ENCODE measurements around the gene ARHGEF4. TPM values are rescaled to one million over a fixed set of nuclear protein-coding genes. Genes with fewer than 3 reads are reported as not detected.

Gene ARHGEF4
- total RNA-seq, 1 donor from 2014 or later: 0.40 TPM

DNA sequence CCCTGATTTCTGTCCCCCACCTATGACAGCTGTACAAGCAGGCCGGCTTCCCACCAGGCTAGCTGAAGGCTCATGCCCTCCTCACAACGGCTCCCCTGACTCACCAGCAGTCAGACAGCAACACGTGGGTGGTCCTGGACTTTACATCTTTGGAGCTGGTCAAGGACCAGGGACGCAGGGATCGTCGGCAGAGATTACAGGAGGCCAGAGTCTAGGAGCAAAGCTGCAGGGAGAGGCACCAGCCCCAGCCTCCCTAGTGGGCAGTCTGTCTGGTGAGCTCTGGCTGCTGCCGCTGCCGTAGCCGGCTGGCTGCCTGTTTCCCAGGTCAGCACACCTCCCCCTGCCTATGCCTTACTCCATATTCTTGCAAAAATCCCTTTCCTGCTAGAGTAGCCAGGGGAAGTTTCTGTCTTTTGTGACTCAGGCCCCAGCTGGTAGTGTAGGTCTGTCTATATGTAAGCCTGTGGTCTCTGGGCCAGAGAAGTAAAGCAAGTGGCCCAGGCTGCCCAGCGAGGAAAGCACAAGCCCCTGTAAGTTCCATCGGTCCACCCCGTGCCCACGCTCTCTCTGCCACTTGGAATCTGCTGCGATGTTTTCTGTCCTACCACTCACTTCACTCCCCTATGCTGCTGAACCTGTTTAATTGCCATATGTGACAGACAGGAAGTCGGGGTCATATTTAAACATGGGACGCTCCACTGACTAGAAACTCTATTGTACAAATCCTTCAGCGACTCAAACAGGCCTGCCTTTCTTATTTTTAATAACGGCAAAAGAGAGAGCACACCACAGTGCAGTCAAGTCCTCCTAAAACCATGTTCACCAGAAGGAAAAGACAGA, 2.4 kb upstream of the ARHGEF4 start:
- no peak for DNase-seq (ENCODE audit: low read depth)

DNA sequence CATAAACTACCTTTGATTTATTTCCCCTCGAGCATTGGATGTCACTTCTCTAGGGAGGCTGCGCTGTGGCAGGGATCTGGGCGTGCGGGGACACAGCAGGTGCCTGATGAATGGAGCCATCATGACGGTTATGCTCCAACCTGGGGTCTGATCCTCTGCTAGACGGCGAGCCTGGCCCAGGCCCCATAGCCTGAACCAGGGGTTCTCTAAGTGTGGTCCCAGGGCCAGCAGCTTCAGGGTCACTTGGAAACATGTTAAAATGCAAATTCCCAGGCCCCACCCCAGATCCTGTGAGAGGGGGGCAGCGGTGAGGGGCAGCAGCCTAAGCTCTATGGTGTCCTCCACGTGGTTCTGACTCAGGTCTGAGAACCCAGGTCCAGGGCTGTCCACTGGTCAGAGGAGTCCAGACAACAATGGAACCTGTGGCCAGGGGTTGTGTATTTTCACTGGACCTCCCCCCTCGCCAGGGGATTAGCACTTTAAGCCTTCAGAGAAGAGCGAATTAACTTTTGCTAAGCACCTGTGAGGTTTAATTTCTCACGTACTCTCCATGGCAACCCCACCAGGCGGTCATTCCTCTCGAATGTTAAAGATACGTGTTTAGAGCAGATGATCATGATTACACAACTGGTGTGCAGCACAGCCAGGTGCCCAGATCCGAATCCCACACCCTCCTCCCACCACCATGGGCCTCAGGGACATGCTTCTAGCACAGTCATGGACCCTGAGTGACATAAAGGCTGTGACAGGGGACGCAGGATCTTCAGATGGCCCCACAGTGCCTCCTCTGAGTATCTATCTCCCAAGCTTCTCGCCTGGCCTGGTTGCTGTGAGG, 1.6 kb upstream of the ARHGEF4 start:
- no peak for DNase-seq (ENCODE audit: low read depth)

GRCh38 chr2:130835766-130836015, 1.0 kb upstream of the ARHGEF4 start:
- no peak for DNase-seq (ENCODE audit: low read depth)

GRCh38 chr2:130837175-130837810, 579 bp downstream of the ARHGEF4 start:
- DNase-seq (ENCODE audit: low read depth): no peak

DNA sequence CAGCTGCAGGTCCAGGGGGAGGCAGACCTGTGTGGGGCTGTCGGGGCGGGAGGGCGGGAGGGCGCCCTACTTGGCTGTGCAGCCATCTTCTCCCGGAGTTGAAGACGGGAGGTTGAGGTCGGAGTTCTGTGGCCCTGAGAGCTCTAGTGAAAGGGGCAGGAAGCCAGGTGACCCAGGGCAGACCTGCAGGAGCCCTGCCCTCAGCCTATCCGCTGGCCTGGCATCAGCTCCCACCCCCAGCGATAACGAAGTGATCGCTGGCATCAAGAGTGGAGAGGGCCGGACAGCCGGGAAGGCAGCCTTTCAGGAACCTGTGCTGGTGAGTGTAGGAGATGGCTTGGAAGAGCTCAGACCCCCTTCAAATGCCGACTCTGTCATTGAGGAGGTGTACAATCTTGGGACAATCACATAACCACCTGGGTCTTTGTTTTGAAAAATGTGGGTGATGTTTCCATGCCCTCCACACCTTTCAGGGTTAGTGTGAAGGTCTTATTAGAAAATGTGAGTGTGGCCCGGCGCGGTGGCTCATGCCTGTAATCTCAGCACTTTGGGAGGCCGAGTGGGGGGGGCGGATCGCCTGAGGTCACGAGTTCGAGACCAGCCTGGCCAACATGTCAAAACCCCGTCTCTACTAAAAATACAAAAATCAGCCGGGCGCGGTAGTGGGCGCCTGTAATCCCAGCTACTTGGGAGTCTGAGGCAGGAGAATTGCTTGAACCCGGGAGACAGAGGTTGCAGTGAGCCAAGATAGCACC, 1.3 kb downstream of the ARHGEF4 start:
- no peak for DNase-seq (ENCODE audit: low read depth)

DNA sequence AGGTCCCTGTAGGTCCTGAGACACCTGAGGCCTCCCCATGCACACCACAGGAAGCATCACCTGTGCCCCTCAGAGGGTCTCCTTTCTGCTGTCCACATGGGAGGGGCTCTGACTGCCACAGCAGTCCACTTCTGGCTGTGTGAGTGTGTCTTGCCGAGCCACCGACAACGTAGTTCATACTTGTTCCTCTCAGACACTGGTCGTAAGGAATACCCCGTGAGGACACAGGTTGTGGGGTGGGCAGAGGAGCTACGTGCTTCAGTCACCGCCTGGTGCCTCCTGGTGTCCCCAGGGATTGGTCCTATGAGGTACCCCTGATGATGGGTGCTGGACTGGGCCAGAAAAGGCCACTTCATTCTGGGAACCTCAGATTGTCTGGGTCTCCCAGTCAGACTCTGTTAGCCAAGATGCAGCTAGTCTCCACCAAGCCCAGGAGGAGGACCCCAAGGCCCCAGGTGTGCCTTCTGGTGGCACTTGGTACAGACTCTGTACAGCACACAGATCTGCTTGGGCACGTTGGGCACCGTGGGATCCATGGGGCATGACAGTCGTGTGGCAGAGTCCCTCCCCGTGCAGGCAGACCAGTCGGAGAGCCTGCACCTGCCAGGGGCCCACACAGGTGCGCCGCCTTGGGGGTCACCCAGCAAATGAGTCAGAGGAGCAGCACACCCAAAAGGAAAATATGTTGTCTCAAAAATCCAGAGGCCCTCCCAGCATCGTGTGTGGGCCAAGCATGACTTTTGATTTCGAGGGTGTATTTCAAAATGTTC, 2.5 kb downstream of the ARHGEF4 start:
- no peak for DNase-seq (ENCODE audit: low read depth)

GRCh38 chr2:130840506-130840905, 3.8 kb downstream of the ARHGEF4 start:
- no peak for DNase-seq (ENCODE audit: low read depth)

GRCh38 chr2:130841741-130842365, 5.1 kb downstream of the ARHGEF4 start:
- DNase-seq (ENCODE audit: low read depth): no peak

GRCh38 chr2:130842770-130843169, 6.1 kb downstream of the ARHGEF4 start:
- DNase-seq (ENCODE audit: low read depth): no peak

- no peak for DNase-seq (ENCODE audit: low read depth)
Observed at GRCh38 chr2:130843321-130843985, 6.7 kb downstream of the ARHGEF4 start.

- DNase-seq (ENCODE audit: low read depth): no peak
Observed at GRCh38 chr2:130844161-130844560, 7.4 kb downstream of the ARHGEF4 start.

DNA sequence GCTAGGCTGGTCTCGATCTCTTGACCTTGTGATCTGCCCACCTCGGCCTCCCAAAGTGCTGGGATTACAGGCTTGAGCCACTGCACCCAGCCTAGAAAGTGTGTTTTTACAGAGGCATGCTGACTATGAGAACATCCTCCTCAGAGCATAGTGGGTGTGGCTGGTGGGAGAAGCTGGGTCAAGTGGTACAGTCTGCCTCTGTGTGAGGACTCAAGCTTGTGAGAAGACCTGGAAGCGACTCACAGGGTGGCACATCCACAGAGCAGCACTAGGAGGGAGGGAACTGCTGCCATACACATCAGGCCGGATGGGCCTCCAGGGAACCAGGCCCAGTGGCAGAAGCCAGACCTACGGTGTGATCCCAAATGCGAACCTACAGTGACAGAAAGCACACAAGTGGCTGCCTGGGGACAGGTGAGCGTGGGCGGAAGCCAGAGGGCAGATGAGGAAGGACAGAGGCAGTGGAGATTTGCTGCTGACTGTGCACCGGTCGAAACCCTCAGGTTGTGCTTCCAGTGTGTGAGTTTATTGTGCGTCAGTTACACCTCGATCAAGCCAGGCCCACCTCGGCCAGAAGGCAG, 8.9 kb downstream of the ARHGEF4 start:
- no peak for DNase-seq (ENCODE audit: low read depth)

DNA sequence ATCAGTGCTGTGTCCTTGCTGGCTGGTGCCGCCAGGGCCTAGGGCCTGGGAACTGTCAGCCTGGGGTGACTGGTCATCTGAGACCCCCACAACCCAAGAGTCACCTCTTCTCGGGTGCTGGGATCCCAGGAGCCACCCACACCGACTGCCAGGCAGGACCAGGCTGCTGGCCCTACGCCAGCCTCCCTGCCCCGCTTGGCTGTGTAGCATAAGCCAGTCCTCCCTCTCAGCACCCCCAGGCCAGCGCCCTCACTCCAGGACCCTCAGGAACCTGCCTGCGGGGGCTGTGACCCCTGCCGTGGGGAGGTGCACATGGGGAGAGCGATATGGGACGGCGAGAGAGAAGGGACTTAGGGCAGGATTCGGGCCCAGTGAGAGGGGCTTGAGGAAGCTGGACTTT, 9.5 kb downstream of the ARHGEF4 start:
- DNase-seq (ENCODE audit: low read depth): no peak

DNA sequence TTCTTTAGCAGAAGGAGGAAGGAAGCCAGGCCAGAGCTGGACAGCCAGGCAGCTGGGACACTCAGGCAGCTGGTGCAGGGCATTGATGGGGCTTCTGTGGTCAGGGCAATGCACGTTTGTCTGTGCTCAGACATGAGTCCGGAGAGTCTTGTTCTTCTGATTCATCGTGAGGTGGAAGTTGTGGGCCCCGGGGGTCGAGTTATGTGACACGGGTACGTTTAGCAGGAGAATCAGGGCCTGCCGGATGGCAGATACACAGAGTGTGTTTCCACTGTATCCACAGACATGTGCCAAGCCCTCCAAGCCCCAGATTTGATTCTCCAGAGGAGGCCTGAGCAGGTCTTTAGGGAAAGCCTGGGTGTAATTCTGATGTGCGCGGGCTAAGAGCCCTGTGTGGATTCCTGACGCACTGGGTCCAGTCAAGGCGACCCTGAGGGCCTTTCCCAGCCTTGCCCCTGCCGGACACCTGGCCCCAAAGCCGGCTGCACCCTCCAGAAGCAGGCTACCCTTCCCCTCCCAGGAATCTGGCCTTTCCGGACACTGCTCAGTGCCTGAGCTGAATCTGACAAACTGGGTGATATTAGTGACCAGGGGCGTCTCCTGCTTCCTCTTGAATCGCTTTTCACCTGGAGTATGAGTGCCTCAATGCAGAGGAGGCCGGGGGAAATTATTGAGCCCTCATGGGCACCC, 10.1 kb downstream of the ARHGEF4 start:
- DNase-seq (ENCODE audit: low read depth): no peak

GRCh38 chr2:130847776-130848525, 11.2 kb downstream of the ARHGEF4 start:
- DNase-seq (ENCODE audit: low read depth): no peak

- no peak for DNase-seq (ENCODE audit: low read depth)
Observed at GRCh38 chr2:130848526-130849210, 12.0 kb downstream of the ARHGEF4 start.

DNA sequence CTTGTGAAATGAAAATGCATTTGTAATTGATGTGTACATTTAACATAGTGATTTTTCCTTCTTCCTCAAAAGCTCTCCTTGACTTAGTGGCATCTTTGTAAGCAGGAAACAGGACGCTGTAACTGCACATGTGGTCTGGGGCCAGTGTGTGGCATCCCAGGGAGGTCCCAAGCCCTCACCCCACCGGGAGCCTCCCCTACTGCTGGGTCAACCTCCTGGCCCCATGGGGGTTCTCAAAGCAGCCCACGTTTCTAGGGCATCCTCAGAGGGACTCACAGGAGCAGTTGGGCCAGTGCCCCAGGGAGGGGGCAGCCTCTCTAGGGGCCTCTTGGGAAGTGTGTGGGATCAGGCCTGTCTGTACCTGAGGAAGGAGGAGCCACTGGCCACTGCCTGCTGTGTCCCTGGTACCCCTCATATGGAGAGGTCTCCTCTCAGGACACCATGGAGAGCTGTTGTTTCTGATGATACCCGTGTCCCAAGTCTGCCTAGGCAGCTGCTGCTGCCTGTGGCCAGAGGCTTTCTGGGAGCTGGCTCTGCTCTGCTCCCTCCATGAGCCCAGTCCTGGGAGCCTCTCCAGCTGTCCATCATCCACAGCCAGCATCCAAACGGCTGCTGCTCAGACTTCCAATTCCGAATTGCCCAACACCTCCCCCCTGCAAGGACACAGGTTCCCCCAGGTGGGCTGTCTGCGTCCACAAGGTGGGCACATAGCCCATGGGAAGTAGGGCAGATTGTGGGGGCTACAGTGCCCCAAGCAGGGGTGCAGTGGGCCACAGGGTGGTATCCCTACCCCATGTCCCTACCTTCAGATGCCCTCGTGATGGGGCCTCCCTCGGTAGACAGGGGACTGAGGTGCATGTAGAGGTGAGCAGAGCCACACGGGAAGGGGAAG, 13.4 kb downstream of the ARHGEF4 start:
- DNase-seq (ENCODE audit: low read depth): no peak

Data from renal cortical epithelial cell (primary cell).